ENCODE results near the gene FBXO31. TPM values are rescaled to one million over a fixed set of nuclear protein-coding genes. Genes with fewer than 3 reads are reported as not detected.
A peak's percentile ranks its signal among the peaks of the same experiment; 100 is the strongest.

FBXO31 gene
- total RNA-seq = 34.9 TPM
- polyA plus RNA-seq (ENCODE audit: insufficient read depth, low read depth, low replicate concordance) = 12.5 TPM
- long read RNA-seq, donor 1, full-length matches to known transcripts = 1 of 1 reads
- long read RNA-seq, donor 1, partial matches to known transcripts = 0 of 1 reads
- long read RNA-seq, donor 1, other reads (novel, unspliced or antisense) = 0 of 1 reads
- long read RNA-seq, donor 2, full-length matches to known transcripts = 5 of 5 reads
- long read RNA-seq, donor 2, partial matches to known transcripts = 0 of 5 reads
- long read RNA-seq, donor 2, other reads (novel, unspliced or antisense) = 0 of 5 reads
- long read RNA-seq, donor 3, full-length matches to known transcripts = 3 of 3 reads
- long read RNA-seq, donor 3, partial matches to known transcripts = 0 of 3 reads
- long read RNA-seq, donor 3, other reads (novel, unspliced or antisense) = 0 of 3 reads
- long read RNA-seq, donor 4, full-length matches to known transcripts = 4 of 4 reads
- long read RNA-seq, donor 4, partial matches to known transcripts = 0 of 4 reads
- long read RNA-seq, donor 4, other reads (novel, unspliced or antisense) = 0 of 4 reads
- long read RNA-seq, donor 5 = 0 reads
- long read RNA-seq, donor 6 = 0 reads
- long read RNA-seq, donor 7, full-length matches to known transcripts = 5 of 14 reads
- long read RNA-seq, donor 7, partial matches to known transcripts = 3 of 14 reads
- long read RNA-seq, donor 7, other reads (novel, unspliced or antisense) = 6 of 14 reads
- long read RNA-seq, donor 8, full-length matches to known transcripts = 2 of 2 reads
- long read RNA-seq, donor 8, partial matches to known transcripts = 0 of 2 reads
- long read RNA-seq, donor 8, other reads (novel, unspliced or antisense) = 0 of 2 reads
- long read RNA-seq, donor 9 = 0 reads
- long read RNA-seq, donor 10, full-length matches to known transcripts = 1 of 1 reads
- long read RNA-seq, donor 10, partial matches to known transcripts = 0 of 1 reads
- long read RNA-seq, donor 10, other reads (novel, unspliced or antisense) = 0 of 1 reads

- FAIRE-seq = no peak
- peak within 1 kb of the TSS; percentile 93 to 94 for H3K27ac ChIP-seq (ENCODE audit: low read depth in 2 of 2, low read length in 2 of 2)
- peaks cover 11 to 23% (median 15%) of the 10 kb centered on the region in 3 donors for H3K4me1 ChIP-seq (ENCODE audit: control insufficient read depth in 2 of 3, insufficient read depth in 2 of 3, low read depth in 1 of 3, low read length in 3 of 3)
These were observed at the start of gene FBXO31 for GRCh38 chr16:87383505-87384161. Gene FBXO31 (minus strand): TSS chr16:87383776. CDS start chr16:87383744, 32 bp downstream.

GRCh38 chr16:87432330-87432915, 48.8 kb upstream of the FBXO31 start:
- Histone ChIP-seq H3K9me3 (ENCODE audit: control insufficient read depth in 2 of 3, insufficient read depth in 1 of 3, low read length in 3 of 3) (no peaks in the 10 kb centered on the region), H3K36me3 (ENCODE audit: control insufficient read depth in 2 of 3, insufficient read depth in 3 of 3, low read length in 3 of 3) (peaks cover 0 to 18% (median 5%) of the 10 kb centered on the region in 3 donors), H3K4me3 (ENCODE audit: low read length in 3 of 3) (no peak overlapping the region), H3K27me3 (ENCODE audit: control insufficient read depth, insufficient read depth, low read length) (no peaks in the 10 kb centered on the region), H3K27ac (ENCODE audit: low read depth in 2 of 2, low read length in 2 of 2) (no peak overlapping the region), H3K4me1 (ENCODE audit: control insufficient read depth in 2 of 3, insufficient read depth in 2 of 3, low read depth in 1 of 3, low read length in 3 of 3) (peaks cover 0 to 12% (median 10%) of the 10 kb centered on the region in 3 donors), H3K9ac (ENCODE audit: low read length in 3 of 3) (no peak overlapping the region)
- DNase-seq (no peak), FAIRE-seq (no peak)
- intact Hi-C loops (cut with DNase I) = no loop called here
- TF ChIP-seq CTCF (IDR thresholded peaks at IDR 0.05; ENCODE audit: borderline replicate concordance, extremely low read depth, insufficient read depth) = no peak

More at GRCh38 chr16:87383505-87384161, at the start of gene FBXO31:
- Histone ChIP-seq H3K9me3 (ENCODE audit: control insufficient read depth in 2 of 3, insufficient read depth in 1 of 3, low read length in 3 of 3) (no peaks in the 10 kb centered on the region), H3K27me3 (ENCODE audit: control insufficient read depth, insufficient read depth, low read length) (no peaks in the 10 kb centered on the region), H3K36me3 (ENCODE audit: control insufficient read depth in 2 of 3, insufficient read depth in 3 of 3, low read length in 3 of 3) (no peaks in the 10 kb centered on the region), H3K4me3 (ENCODE audit: low read length in 3 of 3) (peak within 1 kb of the TSS; percentile 61 to 74 (median 65)), H3K9ac (ENCODE audit: low read length in 3 of 3) (peak within 1 kb of the TSS; percentile 50 to 67 (median 54))
- DNase-seq = peak; percentile 94 to 97 (median 95)
- TF ChIP-seq CTCF (IDR thresholded peaks at IDR 0.05; ENCODE audit: borderline replicate concordance, extremely low read depth, insufficient read depth) = peak; percentile 8
- intact Hi-C loops (cut with DNase I) = no loop called here

GRCh38 chr16:87431926-87432325, 48.4 kb upstream of the FBXO31 start:
- Histone ChIP-seq H3K36me3 (ENCODE audit: control insufficient read depth in 2 of 3, insufficient read depth in 3 of 3, low read length in 3 of 3) (peaks cover 0 to 18% (median 5%) of the 10 kb centered on the region in 3 donors), H3K4me3 (ENCODE audit: low read length in 3 of 3) (no peak overlapping the region), H3K4me1 (ENCODE audit: control insufficient read depth in 2 of 3, insufficient read depth in 2 of 3, low read depth in 1 of 3, low read length in 3 of 3) (peaks cover 0 to 10% (median 10%) of the 10 kb centered on the region in 3 donors), H3K27me3 (ENCODE audit: control insufficient read depth, insufficient read depth, low read length) (no peaks in the 10 kb centered on the region), H3K27ac (ENCODE audit: low read depth in 2 of 2, low read length in 2 of 2) (no peak overlapping the region), H3K9ac (ENCODE audit: low read length in 3 of 3) (no peak overlapping the region), H3K9me3 (ENCODE audit: control insufficient read depth in 2 of 3, insufficient read depth in 1 of 3, low read length in 3 of 3) (no peaks in the 10 kb centered on the region)
- DNase-seq (no peak), FAIRE-seq (no peak)
- intact Hi-C loops (cut with DNase I) = no loop called here
- no peak for TF ChIP-seq CTCF (IDR thresholded peaks at IDR 0.05; ENCODE audit: borderline replicate concordance, extremely low read depth, insufficient read depth)

All from kidney (tissue), 22 donors.